Measurements from ENCODE around the gene ENOX1.

DNA sequence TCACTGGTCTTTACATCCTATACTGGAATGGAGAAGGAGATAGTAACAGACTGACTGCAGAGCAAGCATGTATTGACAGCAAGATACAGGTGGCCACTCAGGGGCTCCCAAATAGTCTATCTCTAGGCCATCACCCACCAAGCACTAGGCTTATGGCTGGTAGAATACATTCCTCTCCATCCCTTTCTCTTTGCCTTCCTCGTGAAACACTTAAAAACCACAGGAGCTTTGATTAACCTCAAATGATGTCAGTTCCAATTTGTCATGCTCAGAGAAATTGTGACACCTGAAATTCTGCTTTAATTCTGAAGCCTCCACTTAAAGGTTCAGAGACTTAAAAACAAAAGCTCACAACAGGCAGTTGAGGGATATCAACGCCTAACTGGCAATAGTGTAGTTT is 17.2 kb downstream of the ENOX1 start:
- TF ChIP-seq POLR2A (IDR thresholded peaks at IDR 0.05) (no peak), CTCF (IDR thresholded peaks at IDR 0.05) (no peak)
